Fibroblast of skin of back (primary cell): ENCODE data around the gene PC.

Experiments used
- DNase-seq: peaks from one replicate; pipeline ENCODE4 v3.0.0-alpha.2; 2013

The PC gene

DNA sequence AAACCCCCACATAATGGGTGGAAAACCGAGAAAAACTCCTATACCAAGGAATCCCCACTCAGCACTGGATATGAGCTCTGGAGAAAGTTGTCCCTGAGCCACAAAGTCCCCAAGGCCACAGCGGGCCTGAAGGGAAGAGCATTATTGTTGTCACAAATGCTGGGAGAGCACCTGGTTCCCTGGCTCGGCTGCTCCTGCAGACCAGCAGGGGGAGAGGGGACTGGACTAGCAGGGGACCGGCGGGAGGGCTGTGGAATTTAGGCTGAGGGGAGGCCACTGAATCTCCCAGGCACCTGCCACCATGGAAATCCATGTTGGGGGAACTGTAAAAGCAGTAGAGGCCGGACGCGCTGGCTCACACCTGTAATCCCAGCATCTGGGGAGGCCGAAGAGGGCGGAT, 7.0 kb downstream of the PC start:
- no peak for DNase-seq

DNA sequence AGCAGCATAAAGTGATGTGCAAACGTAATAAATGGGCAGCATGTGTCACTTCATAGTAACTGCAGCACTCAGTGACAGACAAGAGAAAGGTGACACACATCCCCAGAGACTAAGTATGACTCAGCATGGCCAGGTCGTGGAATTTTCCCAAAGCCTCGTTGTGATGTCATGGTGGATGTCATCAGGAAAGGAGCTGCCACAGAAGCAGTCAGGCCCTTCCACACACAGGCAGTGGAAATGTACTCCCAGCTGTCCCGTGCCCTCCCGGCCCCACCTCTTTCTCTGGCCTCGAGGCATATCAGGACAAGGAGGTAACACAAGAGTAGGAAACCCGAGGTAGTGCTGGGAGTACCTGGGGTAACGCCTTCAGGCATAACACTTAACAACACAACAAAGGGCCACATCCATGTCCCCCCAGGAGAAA, 8.1 kb downstream of the PC start:
- DNase-seq = peak; percentile 85

DNA sequence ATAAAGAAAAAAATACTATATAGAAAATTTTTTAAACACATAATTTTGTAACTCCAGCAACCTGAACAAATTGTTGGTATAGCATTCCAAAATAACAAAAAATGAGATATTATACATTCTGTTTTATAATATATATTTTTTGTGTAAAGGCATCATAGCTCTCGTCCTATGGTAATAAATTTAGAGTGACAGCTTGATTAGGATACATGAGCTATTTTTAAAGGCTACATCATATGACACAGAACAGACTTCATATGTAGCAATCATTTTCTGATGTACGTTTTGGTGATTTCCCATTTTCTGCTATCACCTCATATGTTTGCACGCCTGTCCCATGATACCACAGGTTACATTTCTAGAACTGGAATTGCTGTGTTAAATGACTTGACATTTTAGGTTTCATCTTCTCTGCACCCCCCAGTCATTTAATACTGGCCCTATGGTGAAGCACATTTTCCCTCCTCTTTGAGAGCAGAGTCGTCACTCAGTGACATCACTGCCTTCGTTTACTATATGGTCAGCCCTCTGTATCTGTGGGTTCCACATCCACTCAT, 19.5 kb downstream of the PC start:
- no peak for DNase-seq

DNA sequence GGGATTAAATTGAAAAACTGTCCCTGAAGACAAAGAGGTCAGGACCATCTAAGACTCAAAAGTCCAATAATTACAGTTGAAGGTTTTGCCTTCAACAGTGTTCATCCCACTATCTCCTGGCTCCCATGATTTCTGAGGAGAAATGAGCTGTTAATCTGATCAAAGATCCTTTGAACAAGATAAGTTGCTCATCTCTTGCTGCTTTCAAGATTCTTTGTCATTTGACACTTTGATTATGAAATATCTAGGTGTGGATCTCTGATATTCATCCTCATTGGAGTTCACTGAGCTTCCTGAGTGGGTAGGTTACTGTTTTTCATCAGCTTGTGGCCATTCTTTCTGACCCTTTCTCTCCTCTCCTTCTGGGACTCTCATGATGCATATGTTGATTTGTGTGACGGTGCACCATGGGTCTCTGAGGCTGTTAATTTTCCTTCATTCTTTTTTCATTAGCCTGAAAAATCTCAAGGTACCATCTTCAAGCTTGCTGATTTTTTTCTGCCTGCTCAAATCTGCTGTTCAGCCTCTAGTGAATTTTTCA, 20.9 kb downstream of the PC start:
- DNase-seq = no peak

DNA sequence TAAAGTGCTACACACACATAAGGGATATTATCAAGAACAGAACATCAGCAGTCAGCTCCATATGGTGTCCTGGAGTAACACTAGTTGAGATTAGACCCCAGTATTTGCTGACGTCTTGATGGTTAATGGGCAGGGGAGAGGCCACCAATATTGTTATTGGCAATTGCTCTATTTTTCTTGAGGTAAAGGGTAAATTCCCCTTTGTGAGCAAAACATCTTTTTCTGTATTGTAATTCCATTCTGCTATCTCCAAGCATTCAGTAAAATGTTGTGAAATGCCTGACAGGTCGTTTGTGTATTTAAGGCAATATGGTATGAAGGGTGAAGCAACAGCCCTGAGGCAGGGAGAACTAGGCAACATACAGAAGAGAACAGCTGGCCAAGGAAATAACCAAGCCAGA, 21.9 kb downstream of the PC start:
- DNase-seq = peak; percentile 72

DNA sequence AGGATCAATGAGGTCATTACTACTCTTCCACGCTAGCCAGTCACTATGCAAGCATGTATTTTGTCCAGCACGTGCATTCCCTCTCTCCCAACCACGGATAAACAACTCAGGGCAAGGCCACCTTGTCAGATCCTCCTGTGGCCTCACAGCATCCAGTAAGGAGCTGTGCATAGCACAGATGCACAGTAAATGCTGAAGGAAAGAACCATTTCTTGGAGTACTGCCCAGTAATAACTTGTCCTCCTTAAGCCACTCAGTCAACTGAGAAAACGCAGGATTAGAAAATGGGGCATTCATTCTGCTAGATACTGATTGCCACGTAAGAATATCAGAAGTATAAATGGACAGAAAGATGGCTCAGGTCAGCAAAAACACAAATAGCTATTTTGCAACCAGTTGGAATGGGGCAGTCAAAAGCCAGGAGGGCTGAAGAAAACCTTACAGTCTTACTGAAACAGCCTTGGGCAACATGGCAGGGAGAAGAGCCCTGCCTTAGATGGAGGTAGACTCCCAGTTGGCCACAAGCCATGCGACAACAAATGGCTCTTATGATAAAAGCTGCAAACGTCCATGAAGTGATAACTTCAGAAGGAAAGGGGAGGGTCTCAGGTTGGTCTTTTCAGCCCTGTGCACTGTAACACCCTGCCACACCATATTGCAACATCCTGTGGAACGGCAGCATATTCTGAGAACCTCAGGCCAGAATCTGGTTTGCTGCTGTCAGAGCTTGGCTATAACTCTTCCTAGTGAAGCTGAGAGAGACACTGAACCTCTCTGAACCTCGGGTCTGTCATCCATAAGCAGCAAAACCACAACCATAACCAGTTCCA, 23.0 kb downstream of the PC start:
- no peak for DNase-seq

DNA sequence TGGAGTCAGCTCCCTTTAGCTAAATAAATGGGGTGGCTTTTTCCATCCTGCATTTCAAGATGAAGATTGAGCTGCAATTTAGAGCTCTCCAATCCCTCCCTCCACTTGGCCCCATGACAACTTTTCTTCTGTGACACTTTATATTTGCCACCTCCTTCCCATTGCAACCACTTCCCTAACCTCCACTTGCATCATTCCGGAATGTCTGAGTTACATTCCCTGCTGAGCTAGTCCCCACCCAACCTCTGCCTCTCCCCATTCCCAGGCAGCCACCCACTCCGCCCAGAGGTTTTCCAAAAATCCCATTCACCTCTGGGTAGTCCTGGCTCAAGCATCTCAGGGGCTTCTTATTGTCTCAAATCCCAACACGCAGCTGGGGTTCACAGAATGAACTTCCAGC, 24.7 kb downstream of the PC start:
- peak; percentile 71 for DNase-seq

DNA sequence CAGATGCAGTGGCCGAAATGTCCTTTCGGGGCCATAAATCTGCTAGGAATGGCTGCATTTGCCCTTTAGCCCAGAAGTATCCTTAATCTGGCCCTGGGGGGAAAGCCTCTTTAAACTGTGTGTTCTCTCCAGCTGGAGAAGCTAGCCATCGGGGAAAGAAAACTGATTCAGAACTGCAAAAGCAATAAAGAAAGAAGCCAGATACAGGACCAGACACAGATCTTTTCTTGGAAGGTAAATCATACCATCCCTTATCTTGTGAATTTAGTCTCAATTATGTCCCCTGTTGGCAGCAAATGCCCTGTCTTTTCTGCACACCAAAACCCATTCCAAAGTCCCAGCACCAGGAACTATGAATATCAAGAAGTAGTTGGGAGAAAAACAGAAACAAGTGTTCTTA, 25.6 kb downstream of the PC start:
- DNase-seq = no peak

DNA sequence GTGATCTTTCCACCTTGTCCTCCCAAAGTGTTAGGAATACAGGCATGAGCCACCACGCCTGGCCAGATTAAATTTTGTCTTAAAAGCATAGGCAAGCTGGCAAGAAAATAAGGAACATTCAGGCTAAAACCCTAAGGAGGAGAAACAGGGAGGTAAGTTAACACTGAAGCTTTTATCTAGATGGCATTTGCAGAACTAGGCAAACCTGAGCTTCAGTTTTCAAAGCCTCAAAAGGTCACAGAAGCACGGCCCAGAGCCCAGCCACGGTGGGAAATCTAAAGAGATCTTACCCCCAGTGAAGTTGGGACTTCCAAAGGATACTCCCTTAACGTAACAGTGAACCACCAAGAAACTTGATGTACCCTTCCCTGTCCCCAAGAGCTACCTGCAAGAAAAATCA, 28.4 kb downstream of the PC start:
- no peak for DNase-seq

DNA sequence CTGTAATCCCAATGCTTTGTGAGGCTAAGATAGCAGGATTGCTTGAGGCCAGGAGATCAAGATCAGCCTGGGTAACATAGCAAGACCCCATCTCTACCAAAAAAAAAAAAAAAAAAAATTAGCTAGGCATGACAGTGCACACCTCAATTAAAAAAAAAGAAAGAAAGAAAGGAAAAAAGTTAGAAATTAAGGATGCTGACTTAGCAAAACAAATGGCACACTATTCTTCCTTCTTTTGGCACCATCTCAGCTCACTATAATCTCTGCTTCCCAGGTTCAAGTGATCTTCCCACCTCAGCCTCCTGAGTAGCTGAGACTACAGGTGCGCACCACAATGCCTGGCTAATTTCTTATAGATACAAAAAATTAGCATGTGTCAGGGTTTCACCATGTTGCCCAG, 33.9 kb downstream of the PC start:
- no peak for DNase-seq

DNA sequence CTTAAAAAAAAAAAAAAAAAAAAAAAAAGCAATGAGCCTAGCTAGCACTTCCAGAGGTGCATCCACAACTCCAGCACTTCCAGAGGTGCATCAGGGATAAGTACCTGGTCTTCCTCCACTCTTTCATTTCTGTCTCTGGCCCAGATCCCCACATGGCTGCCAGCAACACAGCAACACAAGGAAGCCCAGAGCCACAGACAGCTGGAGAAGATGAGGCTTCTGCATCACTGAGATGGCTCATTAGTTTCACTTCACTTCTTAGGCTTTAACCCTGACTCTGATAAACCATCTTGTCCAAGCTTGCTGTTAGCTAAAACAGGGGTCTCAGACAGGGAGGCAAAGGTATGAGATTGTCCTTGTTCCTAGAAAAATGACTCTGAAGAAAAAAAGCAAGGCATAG, 35.6 kb downstream of the PC start:
- DNase-seq = no peak

DNA sequence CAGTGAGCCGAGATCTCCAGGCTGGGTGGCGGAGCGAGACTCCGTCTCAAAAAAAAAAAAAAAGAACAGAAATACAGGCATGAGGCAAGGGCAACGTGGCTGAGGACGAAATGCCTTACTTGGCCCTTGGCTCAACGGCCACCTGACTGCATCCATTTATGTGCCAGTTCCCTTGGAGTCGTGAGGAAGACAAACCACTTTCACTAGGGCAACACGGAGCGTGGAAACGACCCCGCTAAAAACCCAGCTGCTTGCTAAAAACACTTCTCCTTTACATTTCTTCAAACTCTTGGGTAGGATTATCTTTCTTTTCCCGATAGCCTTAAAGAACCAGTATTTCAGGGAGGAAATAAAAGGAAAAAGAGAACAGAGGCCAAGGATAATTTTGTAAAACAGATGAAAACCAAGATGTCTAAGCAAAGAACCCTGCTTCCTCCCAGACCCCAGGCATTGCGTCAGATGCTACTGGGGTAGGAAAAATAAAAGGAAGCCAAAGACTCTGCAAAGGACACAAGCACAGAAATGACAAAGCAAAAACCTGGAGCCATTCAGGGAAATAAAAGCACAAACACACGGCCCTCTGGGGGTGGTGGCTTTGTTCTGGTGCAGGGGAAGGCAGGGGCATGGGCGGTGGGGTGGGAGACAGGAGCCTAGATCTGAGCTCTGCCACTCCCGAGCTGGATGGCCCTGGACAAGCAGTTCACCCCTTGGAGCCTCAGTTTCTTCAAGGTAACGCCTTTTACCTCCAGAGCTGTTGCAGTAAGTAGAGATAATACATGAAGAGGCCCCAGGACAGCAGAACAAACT, 37.0 kb downstream of the PC start:
- no peak for DNase-seq

DNA sequence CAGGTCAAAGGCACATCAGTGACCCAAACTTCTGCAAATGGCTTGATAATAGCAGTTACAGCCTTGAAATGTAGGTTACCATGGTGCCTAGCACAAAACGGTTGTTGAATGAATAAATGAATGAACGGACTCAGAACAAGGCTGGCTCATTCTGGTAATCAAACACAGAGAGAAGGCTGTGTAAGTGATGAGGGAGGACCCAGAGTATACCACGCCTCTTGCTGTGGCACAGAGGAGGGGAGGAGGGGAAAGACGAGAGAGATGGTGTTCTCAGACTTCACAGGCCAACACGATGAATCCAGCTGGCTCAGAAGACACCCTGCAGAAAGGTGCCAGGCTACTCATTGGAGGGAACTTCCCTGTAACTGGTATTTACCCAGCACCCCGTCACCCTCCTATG, 38.3 kb downstream of the PC start:
- DNase-seq = no peak

DNA sequence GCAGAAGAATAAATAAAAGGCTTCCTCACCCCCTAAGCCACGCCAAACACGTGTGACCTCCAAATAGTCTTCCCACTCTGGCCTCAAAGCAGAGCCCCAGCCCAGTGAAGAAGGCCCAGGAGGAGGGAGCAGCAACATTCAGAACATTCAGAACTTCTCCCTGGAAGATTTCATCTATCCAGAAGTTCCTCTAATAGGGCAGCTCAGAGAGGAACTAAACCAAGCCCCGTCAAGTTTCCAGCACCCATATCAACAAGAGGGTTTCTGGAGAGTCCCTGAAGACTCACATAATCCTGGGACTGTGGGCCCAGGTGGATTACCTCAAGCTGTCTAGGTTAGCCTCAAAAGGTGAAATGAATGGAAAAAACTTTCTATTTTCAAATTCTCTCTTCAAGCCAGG, 39.4 kb downstream of the PC start:
- DNase-seq = no peak

DNA sequence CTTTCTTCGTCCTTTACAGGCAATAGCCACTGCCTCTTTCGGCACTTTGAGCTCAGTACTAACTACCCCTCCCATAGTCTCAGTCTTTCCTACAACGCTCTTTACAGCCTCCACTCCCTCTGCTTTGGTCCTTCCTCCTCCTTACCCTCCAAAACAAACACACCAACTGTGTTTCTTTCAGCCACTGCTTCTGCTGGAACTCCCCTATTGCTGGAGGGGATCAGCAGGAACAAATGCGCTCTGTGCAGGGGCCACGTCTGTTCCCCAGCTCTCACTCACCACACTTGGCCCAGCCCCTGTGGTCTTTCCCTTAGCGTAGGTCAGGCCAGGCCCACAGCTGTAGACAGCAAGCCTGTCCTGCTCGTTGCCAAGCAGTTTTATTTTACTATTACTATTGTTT, 42.3 kb downstream of the PC start:
- no peak for DNase-seq

DNA sequence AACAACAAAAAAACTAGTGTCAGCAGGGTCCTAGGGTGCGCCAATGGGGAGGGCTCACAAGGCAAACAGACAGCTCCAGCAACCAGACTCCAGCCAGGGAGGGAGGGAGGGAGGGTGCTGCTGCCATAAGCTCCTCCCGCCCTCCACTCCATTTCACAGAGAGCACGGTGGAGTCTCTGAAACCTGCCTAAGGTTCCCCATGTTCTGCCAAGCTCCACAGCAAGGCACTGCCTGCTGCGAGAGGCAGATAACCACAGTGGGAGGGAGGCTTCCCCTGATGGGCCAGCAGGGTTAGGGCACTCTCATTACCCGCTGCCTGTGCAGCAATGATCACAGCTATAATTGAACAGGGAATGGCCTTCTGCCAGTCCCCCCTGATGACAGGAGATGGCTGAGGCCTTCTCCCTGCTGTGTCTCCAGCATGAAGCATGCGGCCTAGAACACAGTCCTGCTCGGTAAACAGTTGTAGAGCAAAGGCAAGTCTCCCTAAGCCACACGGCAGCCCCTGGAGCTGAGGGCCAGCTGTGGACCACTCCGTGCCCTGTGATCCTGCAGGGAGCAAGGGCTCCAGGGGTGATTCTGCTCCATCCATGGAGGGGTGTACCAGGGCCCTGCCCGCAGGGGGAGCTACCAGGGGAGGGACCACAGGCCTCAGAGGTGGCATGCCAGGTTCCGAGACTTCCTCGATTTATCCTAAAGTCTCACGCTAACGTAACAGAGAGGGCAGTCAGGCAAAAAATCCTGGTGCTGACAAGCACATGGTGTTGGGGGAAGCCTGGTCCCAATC, 42.9 kb downstream of the PC start:
- no peak for DNase-seq

DNA sequence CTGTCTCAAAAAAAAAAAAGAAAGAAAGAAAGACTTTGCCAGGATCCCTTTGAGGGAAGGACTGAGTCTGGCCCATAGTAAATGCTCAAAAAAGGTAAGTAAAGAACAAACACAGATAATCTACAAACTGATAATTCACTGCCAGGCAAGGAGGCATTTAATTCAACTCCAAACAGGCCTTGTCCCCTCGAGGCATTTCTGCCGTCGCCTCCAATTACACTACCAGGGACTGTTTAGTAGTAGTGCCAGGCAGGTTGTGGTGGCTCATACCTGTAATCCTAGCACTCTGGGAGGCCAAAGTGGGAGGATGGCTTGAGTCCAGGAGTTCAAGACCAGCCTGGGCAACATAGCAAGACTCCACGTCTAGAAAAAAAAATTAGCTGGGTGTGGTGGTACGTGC, 43.7 kb downstream of the PC start:
- DNase-seq = no peak

DNA sequence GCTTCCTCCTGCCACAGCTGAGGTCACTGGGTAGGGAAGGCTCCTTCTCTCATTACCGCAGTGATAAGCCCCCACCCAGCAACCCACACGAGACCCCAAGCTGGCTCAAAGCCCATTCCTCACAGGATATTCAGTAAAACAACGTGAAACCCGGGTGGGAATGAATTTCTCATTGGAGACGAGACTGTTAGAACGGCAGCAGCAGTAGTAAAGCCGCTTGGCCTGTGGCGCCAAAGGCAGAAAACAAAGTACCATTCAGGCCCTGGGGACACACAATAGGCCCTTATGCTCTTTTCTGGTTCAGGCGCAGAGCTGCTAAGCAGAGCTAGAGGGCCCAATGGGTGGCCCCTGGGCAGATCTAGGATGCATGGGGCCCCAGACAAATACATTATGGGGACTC, 45.3 kb downstream of the PC start:
- DNase-seq = no peak

DNA sequence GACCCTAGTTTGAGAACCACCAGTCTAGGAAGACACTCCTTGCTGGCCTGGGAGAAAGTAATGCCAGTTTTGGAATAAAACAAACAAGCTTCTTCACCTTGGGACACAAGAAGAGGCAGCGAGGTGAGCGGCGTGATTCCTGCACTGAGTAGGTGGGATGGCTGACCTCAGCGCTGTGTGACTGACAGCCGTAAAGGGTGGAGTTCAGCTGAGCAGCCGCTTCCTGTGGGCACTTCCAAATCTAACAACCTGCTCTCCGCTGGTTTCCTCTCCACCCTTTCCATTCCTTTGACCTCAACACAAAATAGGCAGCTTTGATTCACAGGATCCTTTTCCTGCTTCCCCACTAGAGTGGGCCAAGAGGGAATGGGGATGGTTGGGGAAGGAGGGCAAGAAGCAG, 45.8 kb downstream of the PC start:
- no peak for DNase-seq

DNA sequence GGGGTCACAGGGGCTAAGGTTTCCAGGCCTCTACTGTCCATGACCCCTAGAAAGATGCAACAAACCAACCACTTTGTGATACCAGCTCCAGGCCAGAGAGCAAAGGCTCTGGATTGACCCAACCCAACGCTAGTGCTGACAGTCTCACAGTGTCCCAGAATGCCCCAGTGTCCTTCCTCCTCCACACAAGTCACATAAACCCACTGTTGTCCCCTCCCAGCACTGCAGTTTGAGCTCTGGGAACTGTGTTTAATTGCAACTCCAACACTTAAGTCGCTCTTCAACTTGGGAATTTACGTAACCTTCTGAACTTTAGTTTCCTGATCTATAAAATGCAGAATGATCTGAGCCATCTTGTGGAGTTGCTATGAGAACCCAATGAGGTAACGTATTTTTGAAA, 47.5 kb downstream of the PC start:
- DNase-seq = no peak

DNA sequence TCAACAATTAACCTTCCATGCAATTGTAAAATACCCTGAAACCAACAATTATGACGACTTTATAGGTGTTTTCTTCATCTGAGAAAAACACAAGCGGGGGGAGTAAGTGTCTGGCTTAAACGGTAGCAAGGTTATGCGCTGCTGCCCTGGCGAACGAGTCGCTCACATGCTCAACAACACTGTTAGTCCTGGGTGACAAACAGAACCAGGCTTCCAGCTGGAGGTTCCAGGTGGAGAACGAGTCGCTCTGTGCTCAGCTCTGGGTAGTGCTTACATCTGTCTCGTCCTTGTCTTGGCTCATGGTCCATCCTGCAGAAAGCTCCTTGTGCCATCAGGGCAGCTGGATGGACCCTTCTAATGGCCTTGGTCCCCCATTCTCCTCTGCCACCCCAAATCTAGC, 48.2 kb downstream of the PC start:
- DNase-seq = no peak

DNA sequence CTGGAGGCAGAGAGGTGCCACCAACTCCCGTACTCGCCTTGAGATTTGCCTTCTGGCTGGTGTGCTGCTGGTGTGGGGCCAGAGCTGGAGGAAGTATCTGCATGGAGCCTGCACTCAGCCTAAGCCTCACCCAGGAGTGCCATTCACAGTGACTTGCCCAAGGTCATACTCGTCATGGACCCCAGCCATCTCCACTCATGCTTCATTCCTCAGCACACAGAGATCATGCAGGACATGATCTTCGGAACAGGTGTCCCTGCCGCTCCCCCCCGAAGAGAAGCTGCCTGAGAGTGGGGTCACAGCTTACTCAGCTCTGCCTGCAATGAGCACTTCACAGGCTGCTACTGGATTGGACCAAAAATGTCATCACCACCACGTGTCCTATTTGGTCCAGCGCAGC, 49.0 kb downstream of the PC start:
- no peak for DNase-seq
